HUDEP-2 (cell line): Measurements from ENCODE around the gene SUFU.

Source experiments
- DNase-seq, 76 experiments: peaks; one replicate each; lab custom pipeline; 2025; ENCODE audit not compliant: unreplicated experiment in 76 of 76; lab: John Stamatoyannopoulos, UW

SUFU gene

GRCh38 chr10:102647443-102648268 is 143.9 kb downstream of the SUFU start:
- no peak for DNase-seq

DNA sequence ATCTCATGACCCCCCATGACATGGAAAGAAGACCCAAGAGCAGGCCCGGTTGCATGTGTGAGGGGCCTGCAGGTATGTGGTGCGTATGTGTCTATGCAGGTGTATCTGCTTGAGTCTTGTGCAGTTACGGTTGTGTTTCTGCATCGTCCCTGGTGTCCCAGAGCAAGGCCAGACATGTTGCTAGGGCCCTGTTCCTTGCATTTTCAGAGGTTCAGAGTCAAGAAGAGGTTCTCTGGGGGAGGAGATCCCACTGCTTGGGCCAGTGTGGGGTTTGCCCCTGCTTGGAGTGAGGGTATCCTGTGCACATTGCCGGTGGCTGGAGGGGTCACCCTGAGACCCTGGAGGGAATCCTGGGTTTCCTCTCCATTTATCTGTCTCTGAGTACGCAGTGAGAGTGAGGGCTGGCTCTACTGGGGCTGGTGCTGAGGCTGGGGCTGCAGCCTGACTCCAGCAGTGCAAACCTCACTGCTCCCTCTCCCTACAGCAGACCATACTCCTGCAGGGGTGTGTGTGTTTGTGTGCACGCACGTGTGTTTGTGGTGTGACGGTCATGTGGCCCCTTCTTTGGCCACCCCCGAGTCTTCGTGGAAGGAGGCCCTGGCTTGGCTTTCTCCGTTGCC is 144.6 kb downstream of the SUFU start:
- DNase-seq, result no peak

- no peak for DNase-seq
These were observed 145.4 kb downstream of the SUFU start for GRCh38 chr10:102648889-102649796.

GRCh38 chr10:102649797-102650654 is 146.3 kb downstream of the SUFU start:
- DNase-seq, result no peak

DNA sequence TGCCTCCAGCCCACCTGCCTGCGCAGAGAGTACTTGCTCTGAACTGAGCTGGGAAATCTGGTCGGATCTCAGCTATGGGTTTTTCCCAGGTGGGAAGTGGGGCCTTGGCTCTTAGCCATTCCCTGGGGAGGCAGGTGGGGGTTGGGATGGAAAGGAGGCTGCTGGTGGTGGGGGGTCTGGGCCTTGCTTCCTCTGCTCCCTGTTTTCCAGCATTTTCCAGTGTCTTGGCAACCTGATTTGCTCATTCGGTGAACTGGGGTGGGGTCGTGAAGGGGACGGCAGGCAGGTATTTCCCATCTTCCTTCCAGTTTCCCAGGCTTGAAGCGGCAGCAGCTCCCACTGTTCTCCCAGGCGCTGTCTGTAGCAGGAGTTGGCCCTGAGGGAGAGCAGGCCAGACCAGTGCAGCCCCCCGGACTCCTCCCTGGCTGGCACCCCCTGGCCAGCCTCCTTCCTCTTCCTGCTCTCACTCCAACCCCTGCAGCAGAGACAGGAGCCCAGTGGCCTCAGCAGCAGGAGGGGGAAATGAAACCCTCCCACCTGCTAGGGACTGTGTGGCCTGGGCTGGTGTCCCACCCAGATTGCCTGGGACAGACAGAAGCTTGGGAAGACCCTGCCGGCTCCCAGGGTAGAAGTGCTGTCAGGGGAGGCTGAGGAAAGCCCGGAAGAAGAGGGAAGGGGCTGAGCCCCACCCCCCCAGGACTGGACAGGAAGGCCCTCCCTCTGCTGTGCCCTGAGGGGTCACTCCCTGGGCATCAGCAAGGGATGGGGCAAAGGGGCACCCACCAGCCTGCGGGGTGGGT is 147.1 kb downstream of the SUFU start:
- no peak for DNase-seq

- DNase-seq, result no peak
These were observed 147.8 kb downstream of the SUFU start for GRCh38 chr10:102651455-102652169.

GRCh38 chr10:102652170-102652916 is 148.6 kb downstream of the SUFU start:
- DNase-seq, result no peak

GRCh38 chr10:102653060-102653459 is 149.3 kb downstream of the SUFU start:
- DNase-seq, result no peak

GRCh38 chr10:102654566-102654965 is 150.8 kb downstream of the SUFU start:
- DNase-seq, result no peak

DNA sequence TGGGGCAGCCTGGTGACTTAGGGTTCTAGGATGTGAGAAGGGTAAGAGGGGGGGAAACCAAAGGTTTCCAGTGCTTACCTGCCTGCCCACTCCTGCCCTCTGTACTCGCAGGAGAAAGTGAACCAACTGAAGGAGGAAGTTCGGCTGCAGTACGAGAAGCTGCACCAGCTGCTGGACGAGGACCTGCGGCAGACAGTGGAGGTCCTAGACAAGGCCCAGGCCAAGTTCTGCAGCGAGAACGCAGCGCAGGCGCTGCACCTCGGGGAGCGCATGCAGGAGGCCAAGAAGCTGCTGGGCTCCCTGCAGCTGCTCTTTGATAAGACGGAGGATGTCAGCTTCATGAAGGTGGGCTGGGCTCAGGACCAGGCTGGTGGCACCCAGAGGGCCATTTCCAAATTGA is 151.2 kb downstream of the SUFU start:
- no peak for DNase-seq

DNA sequence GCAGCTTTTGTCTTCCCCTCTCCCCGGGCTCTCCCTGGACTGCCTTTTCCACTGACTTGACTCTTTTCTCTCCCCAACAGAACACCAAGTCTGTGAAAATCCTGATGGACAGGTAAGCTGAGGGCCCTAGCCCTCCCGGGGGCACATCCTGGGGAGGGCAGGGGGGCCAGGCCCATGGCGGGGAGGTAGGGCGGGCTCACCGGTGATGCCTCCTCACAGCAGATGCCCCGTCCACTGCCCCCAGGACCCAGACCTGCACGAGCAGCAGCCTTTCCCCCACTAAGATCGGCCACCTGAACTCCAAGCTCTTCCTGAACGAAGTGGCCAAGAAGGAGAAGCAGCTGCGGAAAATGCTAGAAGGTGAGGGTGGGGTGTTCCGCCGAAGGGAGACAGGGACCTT is 152.3 kb downstream of the SUFU start:
- no peak for DNase-seq

- DNase-seq, result no peak
These were observed 153.1 kb downstream of the SUFU start for GRCh38 chr10:102656791-102657371.

DNA sequence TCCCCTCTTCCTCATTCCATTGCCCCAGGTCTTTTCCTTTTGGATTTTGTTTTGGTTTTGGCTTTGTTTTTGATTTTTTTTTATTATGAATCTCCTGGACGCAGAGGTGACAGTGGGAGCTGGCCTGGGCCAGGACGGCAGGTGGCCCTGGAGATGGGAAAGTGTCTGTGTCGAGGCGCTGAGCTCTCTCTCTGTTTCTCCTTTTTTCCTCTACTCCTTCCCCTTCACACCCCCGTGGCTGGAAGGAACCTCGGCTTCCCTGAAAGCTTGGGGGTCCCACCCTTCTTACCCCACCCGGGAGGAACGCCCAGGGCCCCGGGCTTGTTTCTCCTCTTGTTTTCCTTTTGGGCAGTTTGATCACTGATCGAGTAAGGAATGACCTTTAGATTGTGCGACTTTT is 153.7 kb downstream of the SUFU start:
- no peak for DNase-seq

- no peak for DNase-seq
These were observed 154.4 kb downstream of the SUFU start for GRCh38 chr10:102657984-102658724.

- DNase-seq, result no peak
These were observed 155.0 kb downstream of the SUFU start for GRCh38 chr10:102658802-102659201.

DNA sequence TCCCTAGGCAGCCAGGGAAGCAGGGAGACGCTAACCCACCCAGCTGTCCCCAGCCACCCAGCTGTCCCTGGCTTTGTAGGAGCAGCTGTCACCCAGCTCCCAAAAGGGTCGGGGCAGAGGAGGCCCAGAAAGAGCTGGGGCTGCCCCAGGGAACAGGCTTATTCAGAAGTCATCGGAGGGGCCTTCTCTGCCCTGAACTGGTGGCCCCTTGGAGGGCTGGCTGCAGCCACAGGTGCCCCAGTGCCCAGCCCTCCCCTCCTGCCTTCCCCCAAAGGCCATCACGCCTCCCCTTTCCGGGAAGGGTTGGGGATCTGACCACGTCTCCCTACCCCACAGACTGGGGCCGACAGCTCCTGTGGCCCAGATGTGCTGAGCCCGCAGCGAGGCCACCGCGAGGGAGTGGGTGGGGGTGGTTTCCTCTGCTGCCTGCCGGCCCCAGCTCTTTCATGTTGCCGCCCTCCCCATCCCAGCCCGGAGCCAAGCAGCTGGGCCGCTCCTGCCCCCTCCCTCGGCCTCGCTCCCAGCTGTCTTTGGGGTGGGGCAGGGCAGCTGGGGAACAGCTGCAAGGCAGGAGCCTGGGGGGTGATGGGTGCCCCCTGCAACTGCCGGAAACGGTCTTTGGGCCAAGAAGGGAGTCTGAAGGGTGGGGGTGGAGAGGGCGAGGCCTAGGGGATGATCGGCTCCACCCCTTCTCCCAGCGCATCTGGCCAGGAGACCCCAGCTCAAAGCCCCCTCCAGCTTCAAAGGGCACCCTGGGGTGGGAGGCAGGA is 157.3 kb downstream of the SUFU start:
- DNase-seq, result peak in 55 of 76 experiments; percentile 13 to 73 (median 40)
